Activated T-cell treated with anti-CD3 and anti-CD28 coated beads, Interleukin-2, amount 50 U/mL, for 1 hour (primary cell): ENCODE results near the gene PTGR3.
"Not testable (repeated sequence)": the region's sequence is repeated elsewhere in the genome, so short reads cannot be mapped to it uniquely, and the experiment has no call there.

Source experiments
- DNase-seq: peaks from one replicate; pipeline ENCODE4 v3.0.0-alpha.2; 2020

The PTGR3 gene

GRCh38 chr18:75201282-75202270 is 7.4 kb downstream of the PTGR3 start:
- DNase-seq, result no peak

GRCh38 chr18:75200605-75201280 is 8.2 kb downstream of the PTGR3 start:
- DNase-seq, result no peak

- no peak for DNase-seq
These were observed 8.9 kb downstream of the PTGR3 start for GRCh38 chr18:75200071-75200470.

GRCh38 chr18:75199327-75199726 is 9.6 kb downstream of the PTGR3 start:
- no peak for DNase-seq

DNA sequence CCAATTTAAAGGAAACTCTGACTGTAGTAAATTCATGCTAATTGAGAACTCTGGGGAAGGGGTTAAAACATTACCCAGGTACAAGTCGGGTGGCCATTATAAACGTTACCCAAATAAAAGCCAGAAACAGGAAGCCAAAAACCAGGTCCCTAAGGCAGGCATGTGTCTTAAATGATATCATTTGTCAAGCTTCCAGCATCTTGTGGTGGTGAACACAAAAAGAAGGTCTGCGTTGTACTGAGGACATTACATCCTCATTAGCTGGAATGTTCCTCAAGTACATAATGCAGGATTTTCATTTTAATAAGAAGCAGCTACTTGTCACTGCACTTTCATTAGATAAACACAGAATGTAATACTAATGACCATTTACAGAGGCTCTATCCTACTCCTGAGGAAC is 10.9 kb downstream of the PTGR3 start:
- no peak for DNase-seq

GRCh38 chr18:75192899-75193298 is 16.0 kb downstream of the PTGR3 start:
- no peak for DNase-seq

DNA sequence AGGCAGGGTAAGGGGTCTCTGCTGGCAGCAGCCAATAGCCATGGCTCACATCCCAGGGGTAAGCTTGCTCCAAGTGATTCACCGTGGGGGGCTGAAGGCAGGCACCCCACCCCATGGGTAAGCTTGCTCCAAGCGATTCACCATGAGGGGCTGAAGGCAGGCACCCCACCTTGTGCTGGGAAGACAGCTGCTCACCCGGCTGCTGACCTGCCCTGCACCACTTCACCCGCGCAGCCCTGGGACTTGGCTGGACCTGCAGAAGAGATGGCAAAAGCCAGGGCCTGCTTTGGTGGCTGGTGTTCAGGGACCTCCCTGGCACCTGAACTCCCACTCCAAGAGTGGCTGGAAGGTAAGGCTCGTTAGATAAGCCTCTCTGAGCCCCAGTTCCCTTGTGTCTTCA is 19.2 kb downstream of the PTGR3 start:
- no peak for DNase-seq

GRCh38 chr18:75187702-75188101 is 21.2 kb downstream of the PTGR3 start:
- not testable (repeated sequence) for DNase-seq

DNA sequence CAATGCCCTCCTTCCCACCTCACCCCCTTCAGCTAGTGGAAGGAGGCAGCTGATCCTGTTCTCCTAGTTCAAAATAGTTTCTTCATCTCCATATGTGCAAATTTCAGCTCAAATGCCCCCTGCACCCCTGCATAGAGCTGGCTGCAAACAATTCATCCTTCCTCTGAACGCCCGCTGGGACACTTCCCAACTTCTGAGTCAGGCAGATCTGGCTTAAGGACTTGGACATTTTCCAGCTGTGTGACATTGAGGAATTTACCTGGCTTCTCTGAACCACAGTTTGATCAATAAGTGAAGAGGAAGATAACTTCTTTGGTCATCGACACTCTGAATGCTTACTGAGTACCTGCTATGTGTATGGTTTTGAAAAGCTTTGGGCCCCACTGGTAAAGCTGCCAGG is 23.5 kb downstream of the PTGR3 start:
- DNase-seq, result no peak

- no peak for DNase-seq
These were observed 24.9 kb downstream of the PTGR3 start for GRCh38 chr18:75183973-75184493.

DNA sequence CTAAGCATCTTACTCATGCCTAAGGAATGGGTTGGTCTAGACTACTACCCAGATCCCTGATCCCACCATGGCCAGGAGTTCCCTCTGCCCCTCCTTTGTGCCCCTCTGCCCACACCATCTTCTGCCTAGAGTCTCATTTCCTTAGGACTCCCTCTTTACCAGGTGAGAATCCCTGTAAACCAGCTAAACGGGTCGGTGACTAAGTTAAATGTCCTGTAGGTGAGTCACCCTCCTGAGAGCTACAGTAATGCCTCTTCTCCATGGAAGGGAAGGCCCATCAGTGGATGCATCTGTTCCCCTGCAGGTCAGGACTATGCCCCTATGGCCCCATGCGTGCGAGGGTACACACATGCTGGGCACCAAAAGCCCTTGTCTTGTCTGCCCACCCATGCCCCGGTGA is 25.4 kb downstream of the PTGR3 start:
- DNase-seq, result no peak

DNA sequence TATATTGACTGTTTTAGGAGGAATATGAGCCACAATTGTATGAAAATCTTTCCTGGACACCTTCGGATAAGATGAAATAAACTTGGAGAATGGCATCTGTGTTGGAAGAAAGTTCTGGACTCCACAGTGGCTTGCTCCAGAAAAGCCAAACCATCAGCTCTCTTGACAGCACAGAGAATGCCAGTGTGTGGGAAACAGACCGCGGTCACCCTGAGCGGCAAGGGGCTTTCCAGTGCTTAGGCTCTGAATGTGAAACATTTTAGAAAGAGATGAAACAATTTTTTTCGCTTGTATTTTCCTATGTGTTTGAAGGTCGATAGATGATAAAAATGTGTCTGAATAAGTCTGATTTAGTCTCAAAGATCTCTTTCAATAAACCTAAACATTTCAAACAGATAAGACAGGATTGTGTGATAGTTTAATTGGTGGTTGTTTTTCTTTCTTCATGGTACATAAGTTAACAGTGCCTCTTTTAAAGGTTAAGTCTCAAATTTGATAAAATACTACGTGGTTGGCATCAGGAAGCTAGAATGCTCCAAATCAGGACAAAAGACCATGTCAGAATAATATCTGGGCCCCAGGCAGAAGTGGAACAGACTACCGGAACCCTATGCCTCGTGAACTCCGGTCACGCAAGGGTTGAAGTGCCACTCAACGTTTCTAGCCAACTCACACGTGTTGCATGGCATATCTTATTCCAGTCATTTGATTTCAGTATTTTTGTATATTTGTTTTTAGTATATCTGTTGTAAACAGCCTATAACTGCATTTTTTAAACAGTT is 28.9 kb downstream of the PTGR3 start:
- DNase-seq, result no peak

DNA sequence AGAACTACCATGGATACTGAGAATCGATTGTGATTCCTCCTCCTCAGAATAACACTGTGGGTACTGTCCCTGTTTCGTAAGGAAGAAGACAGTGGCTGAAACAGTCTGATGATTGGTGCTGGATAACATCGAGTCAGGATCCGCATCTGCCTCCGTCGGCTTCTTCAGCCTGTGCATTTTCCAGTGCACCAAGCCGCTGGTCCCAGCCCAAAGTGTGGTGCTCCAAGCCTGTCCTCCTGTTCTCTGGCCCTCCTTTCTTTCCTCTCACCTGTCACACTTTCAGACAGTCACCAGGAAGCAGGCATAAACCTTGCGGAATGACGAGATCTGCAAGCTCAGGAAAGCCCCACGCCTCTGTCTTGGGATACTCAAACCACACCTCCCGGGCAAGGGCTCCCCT is 30.6 kb downstream of the PTGR3 start:
- DNase-seq, result no peak

GRCh38 chr18:75176849-75177248 is 32.1 kb downstream of the PTGR3 start:
- no peak for DNase-seq

DNA sequence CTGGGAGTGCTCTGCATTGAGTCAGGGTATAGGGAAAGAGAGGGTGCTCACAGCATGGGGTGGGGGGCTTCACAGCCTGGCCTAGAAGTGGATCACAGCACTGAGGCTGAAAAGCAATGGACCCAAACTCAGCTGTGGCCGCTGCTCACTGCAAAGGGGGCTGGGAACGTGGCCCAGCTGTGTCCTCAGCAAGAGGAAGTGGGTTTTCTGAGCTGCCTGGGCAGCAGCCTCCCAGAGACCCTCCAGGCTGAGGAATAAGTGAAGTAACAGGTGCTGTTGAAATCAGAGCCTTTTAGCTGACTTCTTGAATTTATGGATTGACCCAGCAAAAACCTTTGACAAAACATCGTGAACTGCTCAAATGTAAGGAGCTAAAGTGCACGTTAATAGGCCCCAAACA is 35.2 kb downstream of the PTGR3 start:
- no peak for DNase-seq

- no peak for DNase-seq
These were observed 35.9 kb downstream of the PTGR3 start for GRCh38 chr18:75173125-75173432.

GRCh38 chr18:75172299-75173124 is 36.4 kb downstream of the PTGR3 start:
- DNase-seq, result no peak

DNA sequence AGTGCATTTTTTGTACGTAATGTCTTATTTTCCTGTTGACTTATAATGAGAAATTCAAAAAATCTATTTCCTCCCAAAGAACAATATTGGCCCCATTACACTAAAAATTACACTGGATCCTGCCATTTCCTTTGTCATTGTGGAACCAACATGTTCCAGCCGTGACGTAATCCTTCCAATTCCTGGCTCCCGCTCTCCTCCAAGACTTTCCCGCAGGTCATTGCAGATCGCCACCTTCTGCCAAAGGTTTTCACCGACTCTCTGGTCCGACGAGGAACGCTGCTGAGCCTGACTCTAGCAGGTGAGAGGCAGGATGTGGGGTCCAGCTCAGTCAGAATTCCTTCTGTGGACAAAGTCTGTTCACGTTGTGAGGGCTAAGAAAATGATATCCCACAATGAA is 38.0 kb downstream of the PTGR3 start:
- DNase-seq, result no peak

DNA sequence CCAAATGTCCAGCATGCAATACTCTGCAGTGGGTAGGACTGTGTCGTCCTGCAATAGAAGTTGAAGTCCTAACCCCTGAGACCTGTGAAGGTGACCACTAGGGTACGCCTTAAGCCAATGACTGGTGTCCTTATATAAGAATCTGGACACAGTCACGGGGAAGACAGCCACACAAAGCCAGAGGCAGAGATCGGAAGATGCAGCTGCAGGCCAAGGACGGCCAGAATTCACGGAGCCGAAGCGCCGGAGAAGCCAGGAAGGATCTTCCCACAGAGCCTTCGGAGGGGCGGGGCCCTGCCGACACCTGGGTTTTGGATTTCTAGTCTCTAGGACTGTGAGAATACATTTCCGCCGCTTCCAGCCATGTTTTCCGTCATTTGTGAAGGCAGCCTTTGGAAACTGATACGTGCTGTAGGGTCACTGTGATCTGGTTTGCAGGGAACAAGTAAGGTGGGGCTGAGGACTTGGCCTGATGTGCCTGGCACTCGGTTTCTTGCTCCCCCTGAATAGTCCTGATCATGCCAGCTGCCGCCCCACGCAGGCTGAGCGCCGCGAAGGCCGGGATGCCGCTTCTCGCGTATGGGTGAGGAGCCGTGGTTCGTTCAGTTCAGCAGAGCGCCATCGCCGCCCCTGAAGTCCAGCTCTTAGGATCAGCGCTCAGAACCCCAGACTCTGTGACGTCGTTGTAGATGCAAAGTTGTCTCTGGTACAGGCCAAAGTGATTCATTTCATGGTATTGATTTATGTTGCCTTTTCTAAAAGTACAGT is 38.7 kb downstream of the PTGR3 start:
- DNase-seq, result no peak

- no peak for DNase-seq
These were observed 39.5 kb downstream of the PTGR3 start for GRCh38 chr18:75169411-75169810.

DNA sequence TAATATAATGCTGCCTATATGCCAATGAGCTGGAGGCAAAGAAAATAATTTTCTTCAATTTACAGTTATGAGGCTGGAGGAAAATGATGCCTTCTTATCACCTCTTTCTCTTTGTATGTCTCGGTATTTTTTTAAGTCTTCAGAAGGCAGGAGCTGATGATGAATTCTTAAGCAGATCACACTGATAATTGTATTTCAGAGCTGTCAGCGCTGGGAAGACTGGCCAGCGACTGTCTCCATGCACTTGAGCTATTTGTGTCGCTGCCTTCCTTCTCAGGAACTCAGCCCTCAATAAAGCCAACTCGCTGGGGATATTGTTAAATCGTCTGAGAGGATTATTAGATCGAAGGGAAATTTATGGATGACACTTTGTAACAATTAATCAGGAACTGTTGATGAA is 40.3 kb downstream of the PTGR3 start:
- no peak for DNase-seq
